Ramos (cell line): ENCODE measurements around the gene REEP6.
"Not testable (repeated sequence)": the region's sequence is repeated elsewhere in the genome, so short reads cannot be mapped to it uniquely, and the experiment has no call there.

Experiments
- in situ Hi-C: fragments of 300-500 bp; cut with MboI; formaldehyde crosslinking; loops from one replicate; pipeline ENCODE4 v1.14.3; 2022; ENCODE audit warnings: low sequenced_read_pairs; ENCODE audit not compliant: unreplicated experiment

The REEP6 gene

DNA sequence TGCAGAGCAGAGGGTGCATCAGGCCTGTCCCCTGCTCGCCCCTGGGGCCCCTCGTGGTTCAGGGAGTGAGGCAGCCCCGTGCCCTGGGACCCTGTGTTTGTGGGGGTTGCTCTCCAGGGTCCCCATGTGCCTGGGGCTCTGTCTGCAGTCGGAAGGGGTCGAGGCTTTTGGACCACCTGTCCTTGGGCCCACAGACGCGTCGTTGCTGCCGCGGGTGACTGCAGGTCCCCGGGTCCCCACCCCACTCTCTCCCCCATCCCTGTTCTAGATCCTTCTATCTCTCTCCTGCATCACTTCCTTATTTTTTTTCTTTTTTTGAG, 2.7 kb upstream of the REEP6 start:
- in situ Hi-C loops = no loop called here

GRCh38 chr19:1489463-1490310, 1.3 kb upstream of the REEP6 start:
- in situ Hi-C loops = no loop called here

DNA sequence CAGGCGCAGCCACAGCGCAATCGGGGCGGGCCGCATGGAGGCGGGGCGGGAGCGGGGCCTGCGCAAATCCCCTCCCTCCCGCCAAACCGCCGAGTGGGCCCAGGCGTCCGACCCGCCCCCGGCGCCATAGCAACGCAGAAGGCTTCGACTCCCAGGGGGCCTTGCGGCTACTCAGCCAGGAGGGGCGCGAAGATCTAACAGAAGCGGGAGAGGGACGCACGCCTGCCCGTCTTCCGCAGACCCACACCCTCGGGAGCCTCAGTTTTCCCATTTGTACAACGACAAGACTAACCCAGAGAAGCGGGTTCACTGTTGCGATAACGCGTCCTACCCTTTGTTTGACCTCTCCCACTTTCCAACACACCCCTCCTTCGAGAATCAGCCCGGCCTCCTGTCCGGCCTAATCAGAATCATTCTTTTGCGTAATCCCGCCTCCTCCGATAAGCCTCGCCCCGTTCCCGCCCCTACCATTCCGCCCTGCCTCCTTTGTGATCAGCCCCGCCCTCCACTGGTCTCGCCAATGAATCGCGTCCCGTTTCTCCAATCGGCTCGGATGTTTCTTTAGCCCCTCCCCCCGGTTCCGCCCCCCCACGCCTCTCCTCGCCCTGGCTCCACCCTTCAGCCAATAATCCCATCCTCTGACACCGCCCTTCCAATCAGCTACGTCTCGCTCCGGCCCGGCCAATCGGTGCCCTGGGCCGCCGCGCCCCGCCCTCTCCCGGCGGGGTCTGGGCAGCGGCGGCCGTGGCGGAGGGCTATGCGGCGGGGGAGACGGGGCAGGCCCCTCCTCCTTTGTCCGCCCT, 469 bp upstream of the REEP6 start, which contains the start of gene PCSK4:
Gene PCSK4 (minus strand): TSS at position 40 of the 803 bp plus-strand sequence. CDS start 4 bp downstream, at position 36.
- in situ Hi-C loops = no loop called here

DNA sequence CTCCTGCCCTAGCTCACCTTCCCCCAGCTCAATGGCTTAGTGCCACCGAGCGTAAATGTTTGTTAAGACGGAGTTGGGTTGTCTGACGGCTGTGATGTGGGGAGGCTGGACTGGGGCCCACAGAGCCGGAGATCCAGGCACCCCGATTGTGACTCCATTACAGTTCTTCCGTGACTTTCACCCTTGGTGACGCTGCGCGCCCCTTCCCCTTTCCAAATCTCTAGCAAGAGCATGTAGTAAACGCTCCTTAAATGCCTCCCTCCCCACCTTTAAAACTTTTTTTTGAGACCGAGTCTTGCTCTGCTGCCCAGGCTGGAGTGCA, 829 bp downstream of the REEP6 start:
- in situ Hi-C loops = no loop called here

- in situ Hi-C loops = no loop called here
Observed at GRCh38 chr19:1492474-1493006, 1.6 kb downstream of the REEP6 start.

- in situ Hi-C loops = no loop called here
Observed at GRCh38 chr19:1494115-1494815, 3.3 kb downstream of the REEP6 start.

DNA sequence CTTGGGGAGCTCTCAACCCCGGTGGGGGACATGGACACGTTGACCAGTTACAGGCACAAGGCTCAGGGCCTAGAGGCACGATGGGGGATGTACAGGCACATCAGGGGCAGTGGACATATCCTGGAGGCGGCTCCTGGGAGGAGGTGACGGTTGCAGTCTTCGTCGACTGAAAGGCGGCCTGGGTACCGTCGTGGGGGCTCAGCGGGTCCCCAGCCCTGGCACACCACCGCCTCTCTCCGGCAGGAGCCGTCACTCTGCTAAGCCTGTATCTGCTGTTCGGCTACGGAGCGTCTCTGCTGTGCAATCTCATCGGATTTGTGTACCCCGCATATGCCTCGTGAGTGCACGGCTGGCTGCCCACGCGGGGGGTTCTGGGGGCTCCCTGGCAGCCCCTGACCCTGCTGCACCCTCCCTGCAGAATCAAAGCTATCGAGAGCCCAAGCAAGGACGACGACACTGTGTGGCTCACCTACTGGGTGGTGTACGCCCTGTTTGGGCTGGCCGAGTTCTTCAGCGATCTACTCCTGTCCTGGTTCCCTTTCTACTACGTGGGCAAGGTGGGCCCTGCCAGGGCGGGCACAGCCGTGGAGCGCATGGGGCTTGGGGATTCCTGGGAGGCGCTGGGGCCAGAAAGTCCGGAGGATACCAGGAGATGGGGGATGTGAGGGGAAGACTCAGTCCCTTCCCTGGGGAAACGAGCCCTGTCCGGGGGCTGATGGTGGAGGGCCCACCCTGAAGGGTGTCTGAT, 4.2 kb downstream of the REEP6 start:
- in situ Hi-C loops = no loop called here

GRCh38 chr19:1495799-1496713, 5.1 kb downstream of the REEP6 start:
- in situ Hi-C loops = no loop called here

DNA sequence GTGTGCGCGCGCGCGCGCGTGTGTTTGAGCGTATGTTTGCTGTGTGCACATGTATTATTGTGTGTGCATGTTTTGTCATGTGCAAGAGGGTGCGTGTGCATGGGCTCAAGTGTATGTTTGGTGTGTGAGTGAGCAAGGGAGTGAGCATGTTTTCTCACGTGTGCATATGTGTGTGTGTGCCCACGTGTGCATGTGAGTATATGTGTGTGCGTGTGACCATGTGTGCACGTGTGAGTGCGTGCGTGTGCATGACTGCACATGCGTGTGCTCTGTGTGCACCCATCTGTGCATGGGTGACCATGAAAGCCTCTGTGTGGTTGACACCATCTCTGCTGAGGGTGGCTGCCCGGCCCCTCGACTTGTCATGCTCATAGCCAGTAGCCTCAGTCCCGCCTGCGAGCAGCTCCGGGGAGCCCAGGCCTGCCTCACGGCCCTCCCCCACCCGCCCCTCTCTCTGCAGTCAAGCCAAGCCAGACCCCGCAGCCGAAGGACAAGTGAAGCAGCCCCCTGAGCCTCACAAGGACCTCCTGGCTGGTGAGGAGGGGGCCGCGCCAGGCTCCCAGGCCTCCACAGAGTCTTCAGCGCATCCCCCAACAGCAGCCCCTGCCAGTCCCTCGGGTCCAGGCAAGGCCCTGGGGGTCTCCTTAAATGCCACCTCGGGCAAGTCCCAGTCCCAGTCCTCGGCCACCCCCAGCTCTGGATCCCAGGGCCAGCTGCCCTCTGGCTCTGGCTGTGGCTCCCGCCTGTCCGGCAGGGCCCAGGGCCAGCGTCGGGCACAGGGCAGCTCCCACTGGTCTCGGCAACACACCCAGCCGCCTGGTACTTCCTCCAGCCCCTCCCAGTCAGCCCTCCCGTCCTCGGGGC, 6.0 kb downstream of the REEP6 start:
- in situ Hi-C loops = no loop called here

GRCh38 chr19:1497578-1498235, 6.7 kb downstream of the REEP6 start:
- in situ Hi-C loops = no loop called here

DNA sequence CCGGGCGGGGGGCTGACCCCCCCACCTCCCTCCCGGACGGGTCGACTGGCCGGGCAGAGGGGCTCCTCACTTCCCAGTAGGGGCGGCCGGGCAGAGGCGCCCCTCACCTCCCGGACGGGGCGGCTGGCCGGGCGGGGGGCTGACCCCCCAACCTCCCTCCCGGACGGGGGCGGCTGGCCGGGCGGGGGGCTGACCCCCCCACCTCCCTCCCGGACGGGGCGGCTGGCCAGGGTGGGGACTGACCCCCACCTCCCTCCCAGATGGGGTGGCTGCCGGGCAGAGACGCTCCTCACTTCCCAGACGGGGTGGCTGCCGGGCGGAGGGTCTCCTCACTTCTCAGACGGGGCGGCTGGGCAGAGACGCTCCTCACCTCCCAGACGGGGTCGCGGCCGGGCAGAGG, 8.2 kb downstream of the REEP6 start:
- in situ Hi-C loops = not testable (repeated sequence)

- in situ Hi-C loops = no loop called here
Observed at GRCh38 chr19:1501200-1501595, 10.2 kb downstream of the REEP6 start.

DNA sequence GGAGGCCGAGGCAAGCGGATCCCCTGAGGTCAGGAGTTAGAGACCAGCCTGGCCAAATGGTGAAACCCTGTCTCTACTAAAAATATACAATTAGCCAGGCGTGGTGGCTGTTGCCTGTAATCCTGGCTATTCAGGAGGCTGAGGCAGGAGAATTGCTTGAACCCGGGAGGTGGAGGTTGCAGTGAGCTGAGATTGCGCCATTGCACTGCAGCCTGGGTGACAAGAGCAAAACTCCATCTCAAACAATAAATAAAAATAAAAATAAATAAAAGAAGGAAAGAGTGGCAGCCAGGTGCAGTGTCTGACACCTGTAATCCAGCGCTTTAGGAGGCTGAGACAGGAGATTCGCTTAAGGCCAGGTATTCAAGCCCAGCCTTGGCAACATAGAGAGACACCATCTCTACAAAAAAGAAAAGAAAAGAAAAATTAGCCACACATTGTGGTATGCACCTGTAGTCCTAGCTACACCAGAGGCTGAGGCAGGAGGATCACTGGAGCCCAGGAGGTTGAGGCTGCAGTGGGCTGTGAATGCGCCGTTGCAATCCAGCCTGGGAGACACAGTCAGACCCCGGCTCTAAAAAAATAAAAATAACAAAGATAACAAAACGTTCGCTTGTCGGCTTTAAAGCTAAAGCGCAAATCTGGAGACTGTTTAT, 11.6 kb downstream of the REEP6 start:
- in situ Hi-C loops = no loop called here

GRCh38 chr19:1503089-1503924, 12.3 kb downstream of the REEP6 start:
- in situ Hi-C loops = no loop called here

DNA sequence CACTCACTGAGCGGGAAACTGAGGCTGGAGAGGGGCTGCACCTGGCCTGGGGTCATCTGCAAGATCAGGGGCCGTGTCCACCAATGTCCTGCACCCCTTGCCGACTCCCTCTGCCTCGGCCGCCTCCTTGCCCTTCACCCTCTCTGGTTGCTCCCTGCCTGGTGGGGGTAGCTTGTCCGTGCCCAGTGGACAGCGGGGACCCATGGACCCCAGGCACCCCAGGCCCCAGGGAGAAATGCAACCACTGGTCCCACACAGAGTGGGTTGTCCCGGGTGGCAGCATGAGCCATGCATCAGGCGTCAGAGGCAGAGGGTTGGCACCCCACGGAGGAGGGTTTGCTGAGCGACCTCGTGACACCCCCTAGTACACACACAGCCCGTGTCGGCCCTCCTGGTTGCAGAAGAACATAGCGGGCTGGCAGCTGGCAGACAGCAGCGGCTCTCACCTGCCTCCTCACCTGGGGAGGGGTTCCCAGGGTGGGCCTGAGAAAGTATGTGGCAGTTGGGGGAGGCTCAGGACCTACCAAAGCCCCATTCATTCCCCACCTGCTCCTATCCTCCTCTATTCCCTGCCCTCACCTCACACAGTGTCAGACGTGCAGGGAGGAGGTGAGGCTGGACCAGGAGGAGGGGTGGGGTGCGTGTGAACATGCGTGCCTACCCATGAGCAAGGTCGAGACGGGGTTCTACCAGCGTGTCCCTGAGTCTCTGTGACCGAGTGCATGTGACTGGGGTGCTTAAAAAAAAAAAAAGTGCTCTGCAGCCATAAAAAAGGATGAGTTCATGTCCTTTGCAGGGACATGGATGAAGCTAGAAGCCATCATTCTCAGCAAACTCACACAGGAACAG, 13.2 kb downstream of the REEP6 start:
- in situ Hi-C loops = no loop called here
